HG03196 (cell line): ENCODE measurements around the gene C2CD4B.

ENCODE experiments used
- ATAC-seq: cut with Tn5 transposase; IDR thresholded peaks from one replicate; pipeline ENCODE4 v1.9.1; 2021; ENCODE audit not compliant: unreplicated experiment

Gene C2CD4B

GRCh38 chr15:62150445-62150844 is 14.6 kb downstream of the C2CD4B start:
- ATAC-seq, result no peak

GRCh38 chr15:62149729-62150128 is 15.4 kb downstream of the C2CD4B start:
- no peak for ATAC-seq

DNA sequence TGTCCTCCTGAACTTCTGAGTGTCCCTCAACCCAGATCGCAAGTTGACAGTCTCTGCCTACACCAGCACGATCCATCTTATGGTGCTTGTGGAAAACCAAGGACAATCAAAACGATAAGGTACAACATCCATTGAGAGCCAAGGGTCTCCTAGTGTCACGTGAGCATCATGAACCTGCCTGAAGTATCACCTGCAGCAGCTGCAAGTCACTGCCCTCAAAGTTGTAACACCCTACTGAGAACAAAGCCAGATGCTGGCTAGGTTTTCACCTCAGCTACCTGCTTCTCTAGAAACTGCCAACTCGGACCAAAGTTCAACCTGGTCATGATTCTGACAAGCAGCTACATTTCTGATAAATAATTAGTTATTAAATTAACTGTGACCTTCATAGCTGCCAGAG is 17.5 kb downstream of the C2CD4B start:
- no peak for ATAC-seq

DNA sequence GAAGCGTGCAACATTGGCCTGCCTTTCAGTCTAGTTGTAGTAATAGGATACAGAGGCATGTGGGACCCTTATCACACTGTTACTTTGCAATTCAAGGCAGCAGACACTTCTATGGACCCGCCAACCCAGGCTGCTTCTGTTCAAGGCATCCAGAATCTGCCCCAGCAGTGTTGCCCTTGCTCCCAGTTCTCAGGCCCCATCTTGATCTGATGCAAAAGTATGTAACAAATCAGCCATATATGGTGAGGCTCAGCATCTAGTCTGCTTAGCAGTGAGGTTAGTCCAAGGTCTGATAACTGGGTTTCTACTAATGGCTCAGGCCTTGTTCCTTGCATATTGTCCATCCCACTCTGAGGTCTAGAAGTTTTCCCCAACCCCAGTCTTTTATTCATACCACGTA is 17.9 kb downstream of the C2CD4B start:
- ATAC-seq, result no peak

DNA sequence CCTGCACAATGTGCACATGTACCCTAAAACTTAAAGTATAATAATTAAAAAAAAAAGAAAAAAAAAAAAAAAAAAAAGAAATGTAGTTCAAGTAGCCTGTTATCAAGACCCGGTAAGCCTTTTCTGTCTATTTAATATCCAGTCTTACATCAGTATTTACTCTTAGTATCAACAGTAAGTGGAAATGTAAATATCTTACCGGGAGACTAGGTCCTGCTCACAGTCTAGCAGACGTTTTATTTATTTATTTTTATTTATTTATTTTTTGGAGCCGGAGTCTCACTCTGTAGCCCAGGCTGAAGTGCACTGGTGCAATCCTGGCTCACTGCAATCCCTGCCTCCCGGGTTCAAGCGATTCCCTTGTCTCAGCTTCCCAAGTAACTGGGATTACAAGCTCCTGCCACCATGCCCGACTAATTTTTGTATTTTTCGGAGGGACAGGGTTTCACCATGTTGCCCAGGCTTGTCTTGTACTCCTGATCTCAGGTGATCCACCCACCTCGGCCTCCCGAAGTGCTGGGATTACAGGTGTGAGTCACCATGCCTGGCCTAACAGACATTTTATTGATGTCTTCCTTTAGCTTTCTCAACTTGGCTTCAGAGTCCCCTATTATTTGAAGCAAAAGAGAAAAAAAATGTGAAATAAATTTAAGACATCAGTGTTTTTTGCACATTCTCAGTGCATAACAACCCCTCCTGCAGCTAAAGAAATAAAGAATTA is 19.9 kb downstream of the C2CD4B start:
- no peak for ATAC-seq

DNA sequence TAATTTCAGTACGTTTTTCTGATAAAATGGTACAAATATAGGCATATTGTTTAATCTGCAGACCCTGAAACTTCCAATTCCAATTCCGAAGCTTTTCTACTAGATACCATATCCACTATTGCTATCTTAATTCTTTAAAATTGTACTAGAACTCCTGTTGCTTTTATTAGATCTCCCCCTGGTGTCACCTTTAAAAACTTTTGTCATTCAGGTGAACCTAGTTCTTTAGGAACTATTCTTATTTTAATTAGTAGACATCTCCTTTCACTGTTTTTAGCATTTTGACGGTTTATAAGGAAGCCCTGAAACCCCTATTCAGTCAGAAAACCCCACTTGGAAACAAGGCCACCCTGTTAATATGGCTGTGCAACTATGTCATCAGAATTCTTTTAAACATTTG is 22.3 kb downstream of the C2CD4B start:
- no peak for ATAC-seq

DNA sequence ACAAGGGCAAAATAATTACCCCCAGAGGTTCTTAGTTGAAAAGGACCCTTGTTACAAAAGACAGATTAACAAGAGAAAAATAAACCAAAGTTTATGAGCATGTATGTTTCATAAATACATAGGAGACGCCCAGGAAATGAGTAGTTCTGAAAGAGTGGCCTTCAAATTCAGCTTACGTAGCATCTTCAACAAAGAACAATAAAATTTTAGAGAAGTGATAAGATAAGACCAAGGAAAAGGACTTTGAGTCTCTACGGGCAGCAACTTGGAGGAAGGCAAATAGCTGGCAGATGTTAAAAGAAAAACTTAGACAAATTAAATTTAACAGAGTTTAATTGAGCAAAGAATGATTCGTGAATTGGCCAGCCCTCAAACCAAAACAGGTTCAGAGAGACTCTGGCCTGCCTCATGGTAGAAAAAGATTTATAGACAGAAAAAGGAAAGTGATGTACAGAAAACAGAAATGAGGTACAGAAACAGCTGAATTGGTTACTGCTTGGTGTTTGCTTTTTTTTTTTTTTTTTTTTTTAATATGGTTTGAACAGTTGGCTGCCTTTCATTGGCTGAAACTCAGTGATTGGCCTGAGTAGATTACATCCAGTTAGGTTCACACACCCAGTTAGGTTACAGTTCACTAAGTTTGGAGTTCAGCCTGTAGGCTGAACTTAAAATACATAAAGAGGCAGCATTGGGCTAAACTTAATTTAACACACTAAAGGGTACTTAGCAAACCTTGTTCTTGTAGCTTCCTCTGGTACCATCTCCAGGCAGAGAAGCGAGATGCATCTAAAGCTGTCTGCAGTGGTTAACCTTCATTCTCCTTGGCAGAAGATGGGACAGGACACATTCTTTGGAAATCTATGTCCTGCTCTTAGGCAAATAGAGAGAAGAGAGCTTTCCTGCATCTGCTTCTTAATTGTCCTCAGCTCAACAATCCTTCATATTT is 23.2 kb downstream of the C2CD4B start:
- no peak for ATAC-seq

DNA sequence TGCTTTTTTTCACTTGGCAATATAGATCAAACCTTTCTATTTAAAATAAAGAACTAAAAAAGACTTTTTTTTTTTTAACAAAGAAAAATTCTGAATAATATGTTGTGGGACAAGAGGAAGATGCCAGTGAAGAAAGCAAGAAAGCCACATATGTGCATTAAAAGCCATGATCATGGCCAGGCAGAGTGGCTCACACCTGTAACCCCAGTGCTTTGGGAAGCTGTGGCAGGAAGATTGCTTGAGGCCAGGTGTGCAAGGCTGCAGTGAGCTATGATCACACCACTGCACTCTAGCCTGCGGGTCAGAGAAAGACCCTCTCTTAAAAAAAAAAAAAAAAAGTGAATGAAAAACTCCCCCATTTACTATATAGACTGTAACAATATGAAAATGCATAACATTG is 23.9 kb downstream of the C2CD4B start:
- ATAC-seq, result no peak

- no peak for ATAC-seq
Observed at GRCh38 chr15:62138124-62138523, 27.0 kb downstream of the C2CD4B start.

GRCh38 chr15:62136911-62137865 is 27.9 kb downstream of the C2CD4B start:
- no peak for ATAC-seq

DNA sequence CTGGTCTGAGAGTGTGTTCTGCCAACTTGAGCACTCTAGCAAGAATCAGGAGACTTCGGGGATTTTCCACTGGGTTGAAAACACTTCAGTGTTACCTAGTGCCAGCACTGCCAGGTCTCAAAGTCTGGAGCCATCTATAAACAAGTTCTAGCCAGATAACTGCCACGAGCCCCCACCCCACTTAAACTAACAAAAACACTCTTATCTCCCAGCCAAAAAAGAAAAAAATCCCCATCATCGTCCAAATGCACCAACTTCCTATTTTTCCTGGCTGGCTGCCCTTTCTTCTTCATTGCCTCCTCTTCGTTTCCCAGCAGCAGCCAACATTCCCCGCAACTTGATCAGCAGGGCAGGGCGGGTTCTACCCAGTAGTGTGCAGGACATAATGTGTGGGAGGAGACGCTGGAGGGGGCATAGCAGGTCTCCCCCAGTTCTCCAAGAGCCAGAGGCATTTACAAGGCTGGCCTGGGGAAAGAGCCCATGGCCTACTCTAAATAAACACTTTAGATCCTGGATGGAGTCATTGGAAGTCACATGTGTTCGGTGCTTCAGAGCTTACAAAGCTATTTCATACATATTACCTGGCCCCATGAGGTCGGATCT is 29.5 kb downstream of the C2CD4B start:
- no peak for ATAC-seq

DNA sequence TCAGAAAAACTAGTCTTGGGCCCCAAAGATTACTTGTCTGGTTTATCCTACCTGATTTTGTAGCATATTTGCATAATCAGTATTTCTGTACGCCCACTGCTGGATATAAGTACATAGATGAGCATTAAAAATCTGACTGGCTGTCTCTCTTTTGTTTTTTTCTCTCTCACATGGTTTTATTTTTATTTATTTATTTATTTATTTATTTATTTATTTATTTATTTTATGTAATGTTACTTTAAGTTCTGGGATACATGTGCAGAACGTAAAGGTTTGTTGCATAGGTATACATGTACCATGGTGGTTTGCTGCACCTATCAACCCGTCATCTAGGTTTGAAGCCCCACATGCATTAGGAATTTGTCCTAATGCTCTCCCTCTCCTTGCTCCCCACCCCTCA is 31.9 kb downstream of the C2CD4B start:
- no peak for ATAC-seq

DNA sequence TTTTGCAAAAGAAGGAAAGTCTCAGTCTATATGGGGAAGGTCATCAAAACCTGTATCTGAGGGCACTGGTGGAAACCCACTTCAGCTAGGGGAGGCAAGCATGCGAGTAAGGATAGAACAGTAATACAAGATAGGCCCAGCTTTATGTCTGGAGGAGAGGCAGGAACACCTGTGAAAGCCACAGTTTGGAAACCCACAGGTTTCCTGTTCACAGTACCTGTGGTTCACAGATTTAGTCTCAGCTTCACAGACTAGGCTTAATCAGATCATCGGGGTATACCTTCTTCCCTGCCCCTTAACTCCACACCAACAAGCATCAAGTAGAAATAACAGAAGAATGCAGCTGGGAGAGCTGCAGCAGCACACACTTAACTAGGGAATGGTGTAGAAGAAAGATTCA is 36.2 kb downstream of the C2CD4B start:
- no peak for ATAC-seq

DNA sequence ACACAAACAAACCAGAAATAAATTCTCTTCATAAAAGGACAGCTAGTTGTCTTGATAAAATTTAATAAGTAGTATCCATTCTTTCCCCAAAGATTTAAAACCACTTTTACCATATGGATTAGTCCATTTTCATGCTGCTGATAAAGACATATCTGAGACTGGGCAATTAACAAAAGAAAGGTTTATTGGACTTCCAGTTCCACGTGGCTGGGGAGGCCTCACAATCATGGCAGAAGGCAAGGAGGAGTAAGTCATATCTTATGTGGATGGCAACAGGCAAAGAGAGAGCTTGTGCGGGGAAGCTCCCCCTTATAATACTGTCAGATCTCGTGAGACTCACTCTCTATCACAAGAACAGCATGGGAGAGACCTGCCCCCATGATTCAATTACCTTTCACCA is 38.7 kb downstream of the C2CD4B start:
- no peak for ATAC-seq

- ATAC-seq, result no peak
Observed at GRCh38 chr15:62125773-62126172, 39.3 kb downstream of the C2CD4B start.

GRCh38 chr15:62124973-62125303 is 40.1 kb downstream of the C2CD4B start:
- no peak for ATAC-seq

DNA sequence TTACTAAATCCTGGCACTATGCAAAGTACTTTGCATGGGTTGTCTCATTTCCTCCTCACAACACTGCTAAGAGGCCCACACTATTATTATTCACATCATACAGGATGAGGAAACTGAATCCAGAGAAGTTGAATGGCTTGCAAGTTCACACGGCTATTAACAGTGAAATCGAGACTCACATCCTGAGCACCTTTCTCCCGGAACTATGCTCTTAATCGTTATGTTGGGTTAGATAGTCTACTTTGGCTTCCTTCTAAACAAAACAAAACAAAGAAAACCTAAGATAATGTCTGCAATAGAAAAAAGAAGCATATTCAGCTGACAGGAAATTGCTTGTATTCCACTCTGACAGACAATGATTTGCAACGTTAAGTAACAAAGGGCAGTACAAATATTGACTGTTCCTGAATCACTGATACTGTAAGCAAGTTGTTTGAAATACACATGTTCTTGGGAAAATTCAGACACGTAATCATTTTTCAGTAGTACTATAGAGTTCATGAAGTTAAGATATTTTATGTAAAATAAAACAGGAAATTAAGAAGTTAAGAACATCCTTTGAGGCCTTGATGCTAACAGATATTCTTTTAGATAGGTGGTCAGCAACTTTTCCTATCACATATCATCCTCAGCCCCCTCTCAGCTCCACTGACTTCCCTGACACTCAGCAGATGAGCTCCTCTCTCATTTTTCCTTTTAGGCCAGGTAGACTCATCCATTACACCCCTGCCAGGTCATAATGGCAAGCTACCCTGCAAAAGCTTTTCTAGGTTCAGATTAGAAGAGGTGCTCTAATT is 40.7 kb downstream of the C2CD4B start:
- ATAC-seq, result no peak

DNA sequence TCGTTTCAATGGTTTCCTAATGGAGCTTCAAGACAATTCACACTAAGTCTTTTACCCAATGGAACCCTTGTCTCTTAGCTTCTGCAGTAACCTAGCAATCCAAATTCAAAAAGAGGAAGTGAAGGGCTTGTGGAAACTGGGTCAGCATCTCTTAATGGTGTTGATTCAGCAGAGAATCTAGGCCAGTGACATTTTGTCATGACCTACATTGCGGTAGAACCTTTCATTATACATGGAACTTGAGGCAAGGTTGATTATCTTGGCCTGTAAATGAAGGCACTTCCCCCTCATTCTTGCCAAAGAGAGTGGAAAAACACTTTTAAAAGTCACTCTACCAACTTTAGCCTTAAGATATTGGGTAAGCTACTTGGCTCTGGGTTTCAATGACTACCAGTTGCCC is 42.8 kb downstream of the C2CD4B start:
- no peak for ATAC-seq

DNA sequence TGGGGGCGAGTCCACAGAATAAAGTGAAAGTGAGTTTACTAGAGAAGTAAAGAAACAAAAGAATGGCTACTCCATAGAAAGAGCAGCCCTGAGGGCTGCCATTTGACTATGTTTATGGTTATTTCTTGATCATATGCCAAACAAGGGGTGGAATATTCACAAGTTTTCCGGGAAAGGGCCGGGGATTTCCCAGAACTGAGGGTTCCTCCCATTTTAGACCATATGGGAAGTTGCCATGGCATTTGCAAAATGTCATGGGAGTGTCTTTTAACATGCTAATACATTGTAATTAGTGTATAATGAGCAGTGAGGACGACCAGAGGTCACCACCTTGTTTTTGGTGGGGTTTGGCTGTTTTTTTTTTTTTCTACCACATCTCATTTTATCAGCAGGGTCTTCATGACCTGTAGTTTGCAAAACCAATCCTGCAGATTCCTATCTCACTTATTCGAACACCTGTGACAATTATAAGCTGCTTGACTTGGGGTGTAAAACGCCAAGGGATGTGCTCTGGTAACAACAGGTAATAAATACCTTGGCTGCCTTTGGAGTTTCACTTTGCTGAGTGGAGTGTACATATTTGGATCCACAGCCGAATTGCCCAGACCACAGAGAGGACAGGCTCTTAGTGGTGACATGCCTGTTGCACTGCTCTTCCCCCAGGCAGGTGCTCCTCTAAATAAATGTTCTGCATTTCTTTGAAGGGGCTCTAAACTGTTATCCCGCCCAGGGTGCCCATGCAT is 43.6 kb downstream of the C2CD4B start:
- no peak for ATAC-seq
